GM12878 (cell line): ENCODE measurements around the gene DPYSL3. TPM values are rescaled to one million over a fixed set of nuclear protein-coding genes. Genes with fewer than 3 reads are reported as not detected.

Experiments used
- ATAC-seq: fragments of 200-7000 bp; cut with Tn5 transposase; 3 replicates; pipeline ENCODE4 v1.9.1; 2020; ENCODE audit warnings: mild to moderate bottlenecking, moderate library complexity
- BruUV-seq: library from RNA; stranded (reverse); fragments of 400-500 nt; replicated peaks from 2 replicates; lab custom pipeline; 2021; lab: Mats Ljungman, UMichigan
- CTCF ChIA-PET: fragments of 300-600 bp; sonication (Branson Sonifier 250); formaldehyde crosslinking; extraction: SDS; loops from one replicate; lab custom pipeline; 2021; ENCODE audit warnings: inconsistent platforms; lab: Yijun Ruan, JAX
- POLR2A ChIA-PET: fragments of 350-600 bp; formaldehyde crosslinking; extraction: SDS; loops from one replicate; lab custom pipeline; 2021; ENCODE audit warnings: inconsistent platforms; lab: Charles Lee
- RAD21 ChIA-PET: fragments of 300-600 bp; sonication (Branson Sonifier 250); formaldehyde crosslinking; loops from one replicate; lab custom pipeline; 2023; ENCODE audit warnings: antibody characterized with exemption; ENCODE audit not compliant: unreplicated experiment; lab: Charles Lee
- SMC1A ChIA-PET: fragments of 300-600 bp; sonication (Branson Sonifier 250); formaldehyde crosslinking; loops from one replicate; lab custom pipeline; 2023; ENCODE audit not compliant: unreplicated experiment, uncharacterized antibody; lab: Charles Lee
- DNase-seq: peaks from one replicate; pipeline ENCODE4 v3.0.0-alpha.2; 2011; ENCODE audit warnings: low read depth, low spot score
- FAIRE-seq: peaks from 3 replicates; lab custom pipeline; 2011; peaks lifted over from hg19 to GRCh38; lab: Jason Lieb, UNC
- H2AFZ ChIP-seq: 2 replicates; pipeline ENCODE4 v1.6.0; 2011; ENCODE audit warnings: low read depth, low read length, control low read depth; ENCODE audit not compliant: control insufficient read depth
- H3K27ac ChIP-seq: 2 replicates; pipeline ENCODE4 v1.5.1; 2011; ENCODE audit warnings: control low read depth; ENCODE audit not compliant: control insufficient read depth, insufficient read depth
- H3K27me3 ChIP-seq, 2 experiments: replicated peaks in 1 of 2; 2 replicates each; pipeline versions ENCODE4 v1.6.0 to v1.6.1; 2011; ENCODE audit warnings: low read length in 1 of 2; ENCODE audit not compliant: control insufficient read depth in 2 of 2, insufficient read depth in 2 of 2
- H3K36me3 ChIP-seq, 2 experiments: 2 replicates each; pipeline ENCODE4 v1.5.1; 2011; ENCODE audit warnings: low read length in 1 of 2; ENCODE audit not compliant: control insufficient read depth in 2 of 2, insufficient read depth in 2 of 2
- H3K4me1 ChIP-seq: 2 replicates; pipeline ENCODE4 v1.6.1; 2011; ENCODE audit warnings: mild to moderate bottlenecking, low read length, moderate library complexity, mixed read lengths; ENCODE audit not compliant: control insufficient read depth, insufficient read depth
- H3K4me2 ChIP-seq: 2 replicates; pipeline ENCODE4 v1.6.0; 2011; ENCODE audit warnings: control low read depth; ENCODE audit not compliant: control insufficient read depth, insufficient read depth
- H3K4me3 ChIP-seq: fragments of 200-600 bp; sonication (generic); 2 replicates; pipeline ENCODE4 v1.5.1; 2016
- H3K79me2 ChIP-seq: 2 replicates; pipeline ENCODE4 v1.6.0; 2011; ENCODE audit warnings: low read length; ENCODE audit not compliant: control insufficient read depth, insufficient read depth
- H3K9ac ChIP-seq: 2 replicates; pipeline ENCODE4 v1.8.0; 2011; ENCODE audit warnings: low read length, control low read depth, mixed read lengths; ENCODE audit not compliant: control insufficient read depth, insufficient read depth
- H3K9me3 ChIP-seq: replicated peaks from 3 replicates; pipeline ENCODE4 v1.5.1; 2011; ENCODE audit warnings: mild to moderate bottlenecking, low read length; ENCODE audit not compliant: control insufficient read depth, insufficient read depth
- H4K20me1 ChIP-seq: 2 replicates; pipeline ENCODE4 v1.6.0; 2011; ENCODE audit not compliant: control insufficient read depth, insufficient read depth
- BACH1 ChIP-seq: fragments of 450-650 bp; IDR thresholded peaks from 2 replicates; pipeline ENCODE4 v1.6.1; 2017; ENCODE audit warnings: mild to moderate bottlenecking, borderline replicate concordance
- CREM ChIP-seq: IDR thresholded peaks from 2 replicates; pipeline ENCODE4 v1.6.1; 2014; ENCODE audit warnings: antibody characterized with exemption, low read depth
- MTA3 ChIP-seq: IDR thresholded peaks from 2 replicates; pipeline ENCODE4 v1.6.1; 2012; ENCODE audit warnings: low read length, inconsistent platforms, borderline replicate concordance
- TARDBP ChIP-seq: IDR thresholded peaks from 2 replicates; pipeline ENCODE4 v1.6.1; 2016; ENCODE audit warnings: borderline replicate concordance
- WGBS: methylation state at CpG from one replicate; pipeline ENCODE4 v1.1.6; 2016; ENCODE audit warnings: low lambda C conversion rate; ENCODE audit not compliant: insufficient replicate concordance, insufficient coverage; ENCODE audit errors: missing lambda C conversion rate; 5-methylcytosine and 5-hydroxymethylcytosine counted together
- in situ Hi-C: fragments of 300-500 bp; cut with MboI; formaldehyde crosslinking; loops from 9 replicates; pipeline ENCODE4 v1.14.3; 2018; ENCODE audit warnings: mixed read lengths
- intact Hi-C: fragments of 100-400 bp; cut with micrococcal nuclease; formaldehyde crosslinking; loops from one replicate; pipeline ENCODE4 v1.14.2; 2022; ENCODE audit not compliant: unreplicated experiment
- polyA plus RNA-seq, 11 experiments: library from polyadenylated mRNA; depleted of rRNA in 4 of 11; unstranded in 6 of 11; stranded (reverse) in 5 of 11; fragments of >200 nt; fragmentation: Nextera tagmentation in 4 of 11; fragmentation: Illumina TruSeq in 1 of 11; extraction: Ambion mirVana in 4 of 11; extraction: Trizol in 1 of 11; gene quantifications; 1 replicate in 1 of 11; 2 replicates in 10 of 11; pipeline versions ENCODE4 v1.2.1 to v1.2.3, GENCODE V29; 2011 to 2016; ENCODE audit warnings: inconsistent platforms in 2 of 11, missing spikeins in 2 of 11, low read depth in 1 of 11
- total RNA-seq, 4 experiments: library from RNA; depleted of rRNA in 3 of 4; stranded (reverse); fragments of >200 nt in 3 of 4; fragmentation: Illumina TruSeq in 1 of 4; extraction: Trizol in 1 of 4; gene quantifications; 2 replicates each; pipeline versions ENCODE4 v1.2.1 to v1.2.3, GENCODE V29; 2013 to 2021
- TF ChIP-seq, protein P1 (sequence below): fragments of 450-650 bp; IDR thresholded peaks from 2 replicates; pipeline ENCODE4 v1.6.1; 2018; ENCODE audit warnings: borderline replicate concordance, mild to moderate bottlenecking; ENCODE audit not compliant: partially characterized antibody
- TF ChIP-seq, protein P2 (sequence below): fragments of 450-650 bp; conservative IDR thresholded peaks from 2 replicates; pipeline ENCODE4 v1.6.1; 2017; ENCODE audit warnings: mild to moderate bottlenecking, moderate library complexity

Gene DPYSL3
- total and polyA plus RNA-seq, 10 of the 15 experiments (the other 5 are each of a cell fraction or from before 2014, with no cell fraction given), result 0.08 to 1.5 (median 0.45) TPM; not detected in 1

- in situ Hi-C loops (no loop called here), intact Hi-C loops (loop anchor here (10.0 kb wide), 1 partner anchor 267 kb away; no protein-coding TSS in a partner anchor)
- FAIRE-seq (no peak), ATAC-seq (no peak), DNase-seq (no peak)
- TF ChIP-seq TARDBP (no peak), MTA3 (no peak), CREM (no peak), BACH1 (no peak)
- TF ChIP-seq, protein P1, sequence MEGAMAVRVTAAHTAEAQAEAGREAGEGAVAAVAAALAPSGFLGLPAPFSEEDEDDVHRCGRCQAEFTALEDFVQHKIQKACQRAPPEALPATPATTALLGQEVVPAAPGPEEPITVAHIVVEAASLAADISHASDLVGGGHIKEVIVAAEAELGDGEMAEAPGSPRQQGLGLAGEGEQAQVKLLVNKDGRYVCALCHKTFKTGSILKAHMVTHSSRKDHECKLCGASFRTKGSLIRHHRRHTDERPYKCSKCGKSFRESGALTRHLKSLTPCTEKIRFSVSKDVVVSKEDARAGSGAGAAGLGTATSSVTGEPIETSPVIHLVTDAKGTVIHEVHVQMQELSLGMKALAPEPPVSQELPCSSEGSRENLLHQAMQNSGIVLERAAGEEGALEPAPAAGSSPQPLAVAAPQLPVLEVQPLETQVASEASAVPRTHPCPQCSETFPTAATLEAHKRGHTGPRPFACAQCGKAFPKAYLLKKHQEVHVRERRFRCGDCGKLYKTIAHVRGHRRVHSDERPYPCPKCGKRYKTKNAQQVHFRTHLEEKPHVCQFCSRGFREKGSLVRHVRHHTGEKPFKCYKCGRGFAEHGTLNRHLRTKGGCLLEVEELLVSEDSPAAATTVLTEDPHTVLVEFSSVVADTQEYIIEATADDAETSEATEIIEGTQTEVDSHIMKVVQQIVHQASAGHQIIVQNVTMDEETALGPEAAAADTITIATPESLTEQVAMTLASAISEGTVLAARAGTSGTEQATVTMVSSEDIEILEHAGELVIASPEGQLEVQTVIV, result no peak
- TF ChIP-seq, protein P2, sequence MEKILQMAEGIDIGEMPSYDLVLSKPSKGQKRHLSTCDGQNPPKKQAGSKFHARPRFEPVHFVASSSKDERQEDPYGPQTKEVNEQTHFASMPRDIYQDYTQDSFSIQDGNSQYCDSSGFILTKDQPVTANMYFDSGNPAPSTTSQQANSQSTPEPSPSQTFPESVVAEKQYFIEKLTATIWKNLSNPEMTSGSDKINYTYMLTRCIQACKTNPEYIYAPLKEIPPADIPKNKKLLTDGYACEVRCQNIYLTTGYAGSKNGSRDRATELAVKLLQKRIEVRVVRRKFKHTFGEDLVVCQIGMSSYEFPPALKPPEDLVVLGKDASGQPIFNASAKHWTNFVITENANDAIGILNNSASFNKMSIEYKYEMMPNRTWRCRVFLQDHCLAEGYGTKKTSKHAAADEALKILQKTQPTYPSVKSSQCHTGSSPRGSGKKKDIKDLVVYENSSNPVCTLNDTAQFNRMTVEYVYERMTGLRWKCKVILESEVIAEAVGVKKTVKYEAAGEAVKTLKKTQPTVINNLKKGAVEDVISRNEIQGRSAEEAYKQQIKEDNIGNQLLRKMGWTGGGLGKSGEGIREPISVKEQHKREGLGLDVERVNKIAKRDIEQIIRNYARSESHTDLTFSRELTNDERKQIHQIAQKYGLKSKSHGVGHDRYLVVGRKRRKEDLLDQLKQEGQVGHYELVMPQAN, result no peak
- no TSS peak for BruUV-seq
- ChIA-PET CTCF (no interaction called here), SMC1A (no interaction called here), POLR2A (no interaction called here), RAD21 (no interaction called here)
- Histone ChIP-seq H3K27me3 (no peaks in the 10 kb centered on the region; a peak in 1 of 4 replicates), H3K9me3 (no peaks in the 10 kb centered on the region), H3K4me2 (no peak overlapping the region), H3K27ac (no peak overlapping the region), H3K79me2 (no peaks in the 10 kb centered on the region), H2AFZ (no peak overlapping the region), H3K36me3 (no peaks in the 10 kb centered on the region), H4K20me1 (no peaks in the 10 kb centered on the region), H3K9ac (no peak overlapping the region), H3K4me3 (no peak overlapping the region), H3K4me1 (no peaks in the 10 kb centered on the region)
- 35% methylated on average over 4 of the region's 4 CpGs for WGBS
Measured at GRCh38 chr5:147361441-147362175, 148.3 kb downstream of the DPYSL3 start.
